GM19193 (cell line): ENCODE measurements around the gene GALK2.

Experiments
- POLR2A ChIP-seq: IDR thresholded peaks from 4 replicates; pipeline ENCODE4 v1.6.1; 2011; ENCODE audit not compliant: insufficient read depth, insufficient read length; ENCODE audit errors: extremely low read depth

GALK2 gene

DNA sequence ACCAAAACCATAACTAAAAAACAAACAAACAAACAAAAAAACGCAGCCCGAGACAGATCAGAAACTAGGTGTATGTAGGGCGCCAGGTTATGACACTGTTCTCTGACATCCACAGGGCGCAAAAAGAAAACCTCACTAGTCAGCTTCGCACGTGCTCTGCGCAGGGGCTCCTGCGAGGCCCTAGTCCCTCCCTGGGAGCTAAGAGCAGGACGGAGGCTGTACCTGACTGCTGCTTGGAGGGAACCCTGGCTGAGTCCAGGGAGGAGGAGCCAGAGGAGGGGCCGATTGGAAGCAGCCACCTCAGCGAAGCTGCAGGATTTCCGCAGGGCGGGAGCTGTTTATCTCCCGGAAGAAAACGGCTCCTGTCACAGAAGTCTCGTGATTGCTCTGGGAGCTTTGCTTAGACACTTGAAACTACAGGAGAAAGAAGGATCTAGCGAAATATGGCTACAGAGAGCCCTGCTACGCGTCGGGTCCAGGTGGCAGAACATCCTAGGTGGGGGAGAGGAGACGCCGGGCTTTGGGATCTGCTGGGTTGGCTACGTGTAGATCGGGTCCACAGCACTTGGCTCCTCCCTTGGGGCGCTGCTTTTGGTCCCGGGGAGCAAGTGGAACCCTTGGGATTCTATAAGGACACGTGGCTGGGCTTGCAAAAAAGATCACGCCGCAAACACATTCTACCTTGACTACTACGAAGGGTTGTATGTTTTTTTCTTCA is at the start of gene GALK2:
Gene GALK2 (plus strand): TSS at position 368 of the 718 bp plus-strand sequence. CDS start 76 bp downstream, at position 444.
- peak; percentile 75 for TF ChIP-seq POLR2A

DNA sequence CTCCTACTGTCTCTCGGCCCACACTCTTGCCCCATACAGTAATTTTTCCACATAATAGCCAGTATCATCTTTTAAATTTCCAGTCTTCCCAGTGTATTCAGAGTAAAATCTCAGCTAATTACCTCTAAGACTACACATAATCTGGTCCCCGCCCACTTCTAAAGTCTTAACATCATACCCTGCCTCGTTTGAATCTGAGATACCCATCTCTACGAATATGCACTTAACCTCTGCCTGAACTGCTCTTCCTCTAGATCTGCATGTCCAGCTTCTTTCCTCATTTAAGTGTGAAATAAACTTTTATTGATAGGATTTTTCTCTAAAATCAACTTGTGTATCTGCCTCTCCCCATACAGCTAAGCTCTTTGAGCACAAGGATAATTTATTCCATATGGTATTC is 49.2 kb upstream of the GALK2 start:
- no peak for TF ChIP-seq POLR2A

DNA sequence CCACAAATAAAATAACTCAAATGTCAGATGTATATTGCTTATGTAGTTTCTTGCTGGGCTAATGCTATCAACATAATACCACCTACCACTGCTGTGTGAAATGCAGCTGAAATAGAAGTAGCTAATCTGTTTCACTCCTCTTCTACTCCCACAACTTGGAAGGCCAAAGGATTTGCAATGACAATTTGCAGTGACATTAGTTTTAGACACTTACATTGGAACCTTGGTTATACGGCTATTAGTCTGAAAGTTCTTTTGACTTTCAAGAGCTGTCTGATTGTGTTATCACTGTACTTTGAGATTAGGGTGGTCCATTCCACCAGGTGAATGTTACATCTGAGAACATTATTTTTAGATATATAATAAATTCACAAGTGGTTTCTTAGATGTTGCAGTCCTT is 48.1 kb upstream of the GALK2 start:
- no peak for TF ChIP-seq POLR2A

DNA sequence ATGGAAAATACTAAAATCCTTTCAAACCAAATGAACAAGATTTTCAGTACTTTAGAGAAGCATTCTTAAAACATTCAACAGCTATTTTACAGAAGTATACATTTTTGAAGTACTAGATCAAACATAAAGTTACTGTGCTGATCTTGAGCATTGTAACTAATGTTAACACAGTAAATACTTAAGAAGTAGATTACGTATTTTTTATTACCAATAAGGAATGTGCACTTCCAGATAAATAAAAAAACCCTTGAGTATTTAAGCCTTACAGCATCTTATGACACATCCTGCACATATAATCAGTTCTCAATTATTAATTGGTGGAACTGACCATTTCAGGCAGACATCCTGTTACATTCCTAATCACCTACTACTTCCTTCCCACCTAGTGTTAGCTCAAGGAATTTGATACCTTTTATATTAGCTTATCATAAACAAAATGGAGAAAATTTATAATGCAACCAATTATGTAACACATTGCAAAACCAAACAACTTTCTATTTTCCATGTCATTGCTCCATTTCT is 47.4 kb upstream of the GALK2 start:
- TF ChIP-seq POLR2A: no peak

DNA sequence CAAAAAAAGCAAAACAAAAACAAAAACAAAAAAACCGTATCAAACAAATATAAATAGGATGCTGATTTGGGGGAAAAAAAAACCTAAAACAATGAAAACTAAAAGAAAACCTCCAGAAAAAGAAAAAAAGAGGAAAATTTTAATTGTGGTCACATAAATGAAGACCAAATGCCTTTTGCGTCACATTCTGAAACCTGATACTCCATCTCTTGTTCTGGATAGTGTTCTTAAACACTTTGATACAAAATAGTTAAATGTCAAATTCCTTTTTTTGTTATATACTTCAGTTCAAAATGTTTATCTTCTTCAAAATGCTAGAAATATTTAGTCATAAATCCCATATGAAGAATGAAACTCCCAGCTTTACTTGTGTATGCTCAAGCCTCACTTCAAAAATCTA is 45.7 kb upstream of the GALK2 start:
- no peak for TF ChIP-seq POLR2A

DNA sequence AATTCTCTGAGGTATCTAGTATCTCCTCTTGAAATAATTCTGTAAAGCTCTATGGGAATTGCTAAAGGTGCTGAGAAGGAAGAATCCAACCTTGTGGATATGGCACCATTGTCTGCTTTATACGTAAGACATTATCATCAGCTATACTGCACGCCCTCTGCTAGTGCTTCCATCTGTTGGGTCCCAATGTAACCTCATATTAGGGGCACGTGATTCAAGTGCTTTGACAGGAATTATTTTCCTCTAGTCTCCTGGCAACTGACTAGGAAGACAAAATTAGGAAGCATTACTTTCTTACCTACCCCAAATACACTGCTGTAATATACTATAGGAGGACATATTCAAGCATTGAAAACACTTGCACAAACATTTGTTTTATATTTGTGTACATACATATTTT is 38.6 kb upstream of the GALK2 start:
- TF ChIP-seq POLR2A: no peak

DNA sequence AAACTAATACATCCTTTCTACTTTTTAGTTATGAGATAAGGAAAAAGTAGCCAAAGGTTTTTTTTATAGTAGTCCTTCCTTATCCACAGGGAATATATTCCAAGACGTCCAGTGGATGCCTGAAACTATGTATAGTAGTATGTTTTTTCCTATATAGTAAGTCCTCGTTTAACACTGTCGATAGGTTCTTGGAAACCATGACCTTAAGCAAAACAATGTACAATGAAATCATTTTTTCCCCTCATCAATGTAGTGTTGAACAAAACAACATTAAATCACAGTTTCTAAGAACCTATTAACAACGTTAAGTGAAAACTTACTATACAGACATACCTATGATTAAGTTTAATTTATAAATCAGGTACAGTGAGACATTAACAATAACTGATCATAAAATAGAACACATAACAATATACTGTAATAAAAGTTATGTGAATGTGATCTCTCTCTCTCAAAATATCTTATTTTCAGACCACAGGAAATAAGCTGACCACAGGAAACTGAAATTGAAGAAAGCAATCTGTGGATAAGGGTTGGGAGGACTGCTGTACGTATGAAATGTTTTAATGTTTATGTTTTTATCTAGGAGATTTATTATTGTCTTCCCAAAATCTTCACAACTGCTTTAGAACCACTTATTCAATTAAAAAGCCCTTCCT is 35.2 kb upstream of the GALK2 start:
- no peak for TF ChIP-seq POLR2A

DNA sequence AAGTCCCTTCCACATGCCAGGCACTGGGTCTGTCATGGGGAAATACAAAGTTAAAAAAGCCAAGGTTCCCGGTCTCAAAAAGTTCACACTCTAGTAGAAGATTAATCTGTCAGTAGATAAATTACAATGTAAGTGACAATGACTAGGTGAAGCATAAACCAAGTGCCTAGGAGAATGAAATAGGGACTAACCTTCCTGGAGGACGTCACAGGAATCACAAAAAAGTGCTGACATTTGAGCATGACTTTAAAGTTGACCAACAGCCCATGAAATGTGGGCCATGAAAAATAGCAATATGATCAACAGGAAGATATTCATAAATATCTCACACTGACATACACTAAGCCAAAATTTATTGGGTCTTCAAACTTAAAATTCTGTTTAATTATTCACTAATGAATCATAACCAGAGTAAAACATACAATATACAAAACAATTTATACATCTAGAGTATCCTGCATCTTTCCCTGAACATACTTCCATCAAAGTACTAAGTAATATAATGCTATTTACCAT is 34.6 kb upstream of the GALK2 start:
- no peak for TF ChIP-seq POLR2A

DNA sequence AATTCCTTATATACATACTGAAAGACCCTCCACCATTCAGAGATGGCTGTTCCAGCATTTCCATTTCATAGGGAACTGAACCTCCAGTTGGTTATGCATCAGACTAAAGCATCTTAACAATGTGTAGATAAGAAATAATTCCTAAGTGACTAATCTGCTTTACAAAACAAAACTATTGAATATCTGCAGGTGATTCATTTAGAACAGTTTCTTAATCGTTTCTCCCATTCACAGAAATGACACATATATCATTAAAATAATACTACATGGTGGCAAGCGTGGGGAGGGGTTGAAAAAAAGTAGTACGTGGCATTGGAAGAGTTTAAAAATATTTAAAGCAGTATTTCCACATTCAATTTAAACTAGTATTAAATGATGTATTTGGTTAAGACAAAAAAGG is 34.1 kb upstream of the GALK2 start:
- TF ChIP-seq POLR2A: no peak

DNA sequence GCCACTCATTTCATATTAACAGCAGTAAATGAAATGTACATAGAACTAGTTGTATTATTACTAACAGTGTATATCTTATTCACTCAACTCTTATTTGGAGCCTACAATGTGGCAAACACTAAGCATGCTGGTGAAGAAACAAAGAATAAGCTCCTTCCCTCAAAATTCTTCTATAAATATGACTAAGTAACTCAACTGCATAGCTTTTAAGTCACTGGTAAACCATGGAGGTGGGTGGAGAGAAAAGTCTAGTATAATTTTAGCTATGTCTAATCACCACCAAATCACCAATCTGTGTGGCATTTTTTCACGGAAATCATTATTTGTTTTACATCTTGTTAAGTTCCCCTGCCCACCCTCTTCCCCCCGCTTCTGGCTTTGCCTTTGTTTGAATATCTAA is 32.2 kb upstream of the GALK2 start:
- TF ChIP-seq POLR2A: no peak

DNA sequence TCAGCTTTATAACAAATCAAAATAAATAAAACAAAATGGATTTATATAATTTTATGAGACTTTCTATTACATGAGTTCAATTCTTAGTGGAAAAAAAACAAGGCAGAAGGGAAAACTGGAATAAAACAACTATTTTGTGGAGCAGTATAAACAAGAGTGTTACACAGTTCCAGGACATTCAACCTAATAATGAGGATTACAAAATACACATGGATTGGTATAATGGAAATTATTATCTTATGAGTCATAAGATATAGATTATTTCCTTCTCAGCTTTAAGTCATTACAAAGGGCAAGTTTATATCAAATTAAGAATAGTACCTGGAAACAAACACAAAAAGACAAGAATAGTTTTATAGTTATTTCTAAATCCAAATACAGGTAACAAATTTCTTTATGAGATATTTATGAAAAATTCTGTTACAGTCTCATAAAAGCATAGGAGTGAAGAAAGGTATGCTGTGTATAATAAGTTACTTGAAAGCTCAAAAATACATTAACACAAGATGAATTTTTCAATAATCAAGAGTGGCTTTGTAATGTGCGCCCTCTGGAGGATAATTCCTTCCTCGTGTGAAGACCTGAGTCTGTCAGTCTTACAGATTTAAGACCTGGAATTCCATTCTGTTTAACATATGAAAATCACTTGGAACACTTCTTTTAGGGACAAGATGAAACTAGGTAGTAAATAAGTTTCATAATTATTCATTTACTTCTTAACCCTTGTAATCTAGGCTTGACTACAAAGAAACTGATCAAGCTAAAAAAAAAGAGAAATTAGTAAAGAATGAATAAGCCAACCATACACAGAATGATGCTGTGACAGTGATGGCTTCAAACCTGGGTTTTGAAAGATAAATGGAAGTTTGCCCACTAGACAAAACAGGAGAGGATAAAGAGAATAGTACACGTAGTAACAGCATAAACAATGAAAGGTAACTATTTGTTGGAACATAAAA is 24.1 kb upstream of the GALK2 start:
- TF ChIP-seq POLR2A: no peak

DNA sequence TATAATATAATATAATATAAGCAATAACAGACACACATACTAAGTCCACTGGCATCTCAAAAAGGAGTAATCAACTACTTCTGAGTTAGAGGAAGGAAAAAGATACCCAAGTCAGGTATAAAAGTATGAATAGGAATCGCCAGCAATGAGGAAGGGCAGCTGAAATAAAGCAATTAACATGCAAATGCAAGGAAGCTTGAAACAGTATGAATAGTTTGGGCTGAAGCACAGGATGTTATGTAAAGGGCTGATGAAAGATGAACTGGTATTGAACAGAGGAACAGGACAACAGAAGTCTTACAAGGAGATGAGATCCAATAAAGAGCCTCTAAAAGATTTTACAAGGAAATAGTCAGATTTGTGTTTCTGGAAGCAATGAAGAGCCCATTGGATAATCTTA is 21.7 kb upstream of the GALK2 start:
- TF ChIP-seq POLR2A: no peak

DNA sequence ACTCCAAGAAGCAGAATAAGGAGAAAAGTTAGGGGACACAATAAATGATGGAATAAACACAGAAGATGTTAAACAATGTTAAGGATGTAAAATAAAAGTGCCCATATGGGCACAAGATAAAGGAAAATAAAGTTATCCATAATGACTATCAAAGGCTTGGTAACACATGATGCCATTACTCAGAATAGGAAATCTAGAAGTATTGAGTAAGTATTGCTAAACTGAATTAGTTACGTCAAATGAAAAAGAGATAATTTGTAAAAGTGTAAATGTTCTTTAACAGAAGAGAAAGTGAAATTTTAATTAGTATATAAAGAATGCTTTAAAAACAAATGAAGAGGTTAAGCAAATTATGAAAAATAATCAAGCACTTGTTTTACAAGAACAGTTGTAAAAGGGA is 21.3 kb upstream of the GALK2 start:
- no peak for TF ChIP-seq POLR2A

DNA sequence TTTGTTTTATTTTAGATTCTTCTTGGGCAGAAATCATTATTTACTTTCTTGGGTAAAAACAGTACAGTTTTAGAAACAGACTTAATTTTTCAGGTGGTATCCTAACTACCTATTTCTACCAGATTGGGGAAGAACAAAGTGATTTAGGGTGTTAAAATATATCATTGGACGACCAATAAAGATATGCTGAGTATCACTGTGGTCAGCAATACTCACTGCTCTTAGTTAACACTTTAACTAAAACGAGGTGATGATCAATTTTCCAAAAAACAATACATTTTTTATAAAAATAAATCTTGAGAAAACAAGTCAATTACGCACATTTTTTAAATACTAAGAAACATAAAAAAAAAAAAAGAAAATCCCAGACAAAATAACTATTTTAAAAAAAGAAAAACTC is 18.2 kb upstream of the GALK2 start:
- no peak for TF ChIP-seq POLR2A

DNA sequence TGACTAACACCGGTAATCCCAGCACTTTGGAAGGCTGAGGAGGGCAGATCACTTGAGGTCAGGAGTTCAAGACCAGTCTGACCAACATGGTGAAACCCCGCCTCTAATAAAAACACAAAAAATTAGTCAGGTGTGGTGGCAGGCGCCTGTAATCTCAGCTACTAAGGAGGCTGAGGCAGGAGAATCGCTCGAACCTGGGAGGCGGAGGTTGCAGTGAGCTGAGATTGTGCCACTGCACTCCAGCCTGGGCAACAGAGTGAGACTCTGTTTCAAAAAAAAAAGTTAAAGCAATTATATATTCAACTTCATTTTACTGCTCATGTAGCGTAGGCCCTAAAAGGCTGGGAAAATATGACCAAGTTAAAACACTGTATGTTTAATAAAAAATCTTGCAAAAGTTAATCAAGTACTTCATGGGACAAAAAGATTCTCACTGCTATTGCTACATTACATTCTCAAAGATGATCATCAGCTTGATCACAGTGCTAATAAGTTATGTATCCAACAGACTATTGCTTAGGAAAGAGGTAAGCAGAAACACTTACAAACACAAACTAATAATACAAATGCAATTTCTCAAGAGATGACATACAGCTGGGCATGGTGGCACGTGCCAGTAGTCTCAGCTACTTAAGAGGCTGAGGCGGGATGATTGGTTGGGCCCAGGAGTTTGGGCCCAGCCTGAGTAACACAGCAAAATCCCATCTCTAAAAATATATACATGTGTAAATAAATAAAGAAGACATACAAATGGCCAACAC is 17.3 kb upstream of the GALK2 start:
- no peak for TF ChIP-seq POLR2A

DNA sequence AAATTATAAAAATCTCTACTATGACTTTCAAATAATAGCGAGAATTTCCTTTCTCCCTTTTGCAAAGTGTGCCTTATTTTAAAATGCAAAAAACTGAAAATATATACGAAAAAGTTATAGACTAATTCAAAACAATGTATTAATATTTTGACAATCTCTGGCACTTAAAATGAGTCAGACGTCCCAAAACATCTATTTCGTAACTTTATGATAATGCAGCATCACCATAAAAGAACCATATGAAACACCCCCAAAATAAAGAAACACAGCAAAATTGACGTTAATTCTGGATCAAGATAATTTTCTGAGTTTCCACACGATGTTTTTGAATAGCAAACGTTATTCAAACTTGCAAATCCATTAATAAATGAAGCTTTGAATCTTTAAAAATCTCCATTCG is 15.7 kb upstream of the GALK2 start:
- TF ChIP-seq POLR2A: no peak
